Fibroblast of villous mesenchyme (primary cell): ENCODE data around the gene NUDT21. TPM values are rescaled to one million over a fixed set of nuclear protein-coding genes. Genes with fewer than 3 reads are reported as not detected.

Experiments used
- DNase-seq: peaks from one replicate; pipeline ENCODE4 v3.0.0-alpha.2; 2010; ENCODE audit warnings: low read depth
- H3K4me3 ChIP-seq: 2 replicates; pipeline ENCODE4 v1.5.1; 2011; ENCODE audit warnings: low read depth, mild to moderate bottlenecking, low read length
- total RNA-seq: library from RNA; depleted of rRNA; stranded (reverse); fragments of >200 nt; gene quantifications from 2 replicates; pipeline ENCODE4 v1.2.3, GENCODE V29; 2012
- TF ChIP-seq, protein P1 (sequence below): IDR thresholded peaks from 2 replicates; pipeline ENCODE4 v1.5.1; 2012; ENCODE audit warnings: low read depth, mild to moderate bottlenecking, low read length; ENCODE audit not compliant: insufficient read depth

Gene NUDT21
- total RNA-seq, 1 donor = 83.8 TPM

- no peak for DNase-seq
- TF ChIP-seq, protein P1, sequence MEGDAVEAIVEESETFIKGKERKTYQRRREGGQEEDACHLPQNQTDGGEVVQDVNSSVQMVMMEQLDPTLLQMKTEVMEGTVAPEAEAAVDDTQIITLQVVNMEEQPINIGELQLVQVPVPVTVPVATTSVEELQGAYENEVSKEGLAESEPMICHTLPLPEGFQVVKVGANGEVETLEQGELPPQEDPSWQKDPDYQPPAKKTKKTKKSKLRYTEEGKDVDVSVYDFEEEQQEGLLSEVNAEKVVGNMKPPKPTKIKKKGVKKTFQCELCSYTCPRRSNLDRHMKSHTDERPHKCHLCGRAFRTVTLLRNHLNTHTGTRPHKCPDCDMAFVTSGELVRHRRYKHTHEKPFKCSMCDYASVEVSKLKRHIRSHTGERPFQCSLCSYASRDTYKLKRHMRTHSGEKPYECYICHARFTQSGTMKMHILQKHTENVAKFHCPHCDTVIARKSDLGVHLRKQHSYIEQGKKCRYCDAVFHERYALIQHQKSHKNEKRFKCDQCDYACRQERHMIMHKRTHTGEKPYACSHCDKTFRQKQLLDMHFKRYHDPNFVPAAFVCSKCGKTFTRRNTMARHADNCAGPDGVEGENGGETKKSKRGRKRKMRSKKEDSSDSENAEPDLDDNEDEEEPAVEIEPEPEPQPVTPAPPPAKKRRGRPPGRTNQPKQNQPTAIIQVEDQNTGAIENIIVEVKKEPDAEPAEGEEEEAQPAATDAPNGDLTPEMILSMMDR = no peak
- H3K4me3 ChIP-seq = no peak overlapping the region
Observed at GRCh38 chr16:56482683-56483236, 31.6 kb upstream of the NUDT21 start.

DNA sequence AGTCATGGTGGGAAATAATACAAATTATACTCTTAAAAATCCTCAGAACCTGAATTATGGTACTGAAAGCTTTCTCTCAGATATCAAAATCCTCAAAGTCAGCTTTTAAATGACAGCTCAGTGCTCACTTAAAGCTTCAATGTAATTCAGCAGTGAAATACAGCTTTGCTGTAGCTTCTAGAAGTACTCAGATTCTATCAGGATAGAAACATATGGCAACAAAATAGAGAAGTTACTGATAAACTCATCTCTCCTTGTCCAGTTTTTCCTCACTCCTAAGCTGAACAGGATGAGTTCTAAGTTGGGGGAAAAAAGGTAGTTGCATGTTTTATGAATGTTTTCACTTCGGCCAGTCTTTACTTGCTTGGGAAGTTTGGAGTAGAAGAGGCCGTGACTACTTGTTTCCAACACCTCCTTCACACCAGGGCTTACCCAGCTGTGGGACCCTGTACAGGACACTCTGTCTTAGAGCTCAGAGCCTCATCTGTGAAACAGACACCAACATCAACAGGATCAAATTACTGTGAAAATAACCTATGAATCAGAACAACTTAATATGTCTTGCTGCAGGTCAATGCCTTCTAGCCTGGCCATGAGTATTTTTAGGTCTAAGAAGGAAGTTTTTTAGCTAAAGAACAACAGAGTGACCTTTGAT is 30.5 kb upstream of the NUDT21 start:
- DNase-seq = peak; percentile 52
- no peak overlapping the region for H3K4me3 ChIP-seq
- TF ChIP-seq, protein P1 = no peak

- DNase-seq = peak; percentile 62
- no peak overlapping the region for H3K4me3 ChIP-seq
- TF ChIP-seq, protein P1 = no peak
Observed at GRCh38 chr16:56480776-56481467, 29.8 kb upstream of the NUDT21 start.

- TF ChIP-seq, protein P1 = no peak
- no peak for DNase-seq
- H3K4me3 ChIP-seq = no peak overlapping the region
Observed at GRCh38 chr16:56479469-56479868, 28.3 kb upstream of the NUDT21 start.

DNA sequence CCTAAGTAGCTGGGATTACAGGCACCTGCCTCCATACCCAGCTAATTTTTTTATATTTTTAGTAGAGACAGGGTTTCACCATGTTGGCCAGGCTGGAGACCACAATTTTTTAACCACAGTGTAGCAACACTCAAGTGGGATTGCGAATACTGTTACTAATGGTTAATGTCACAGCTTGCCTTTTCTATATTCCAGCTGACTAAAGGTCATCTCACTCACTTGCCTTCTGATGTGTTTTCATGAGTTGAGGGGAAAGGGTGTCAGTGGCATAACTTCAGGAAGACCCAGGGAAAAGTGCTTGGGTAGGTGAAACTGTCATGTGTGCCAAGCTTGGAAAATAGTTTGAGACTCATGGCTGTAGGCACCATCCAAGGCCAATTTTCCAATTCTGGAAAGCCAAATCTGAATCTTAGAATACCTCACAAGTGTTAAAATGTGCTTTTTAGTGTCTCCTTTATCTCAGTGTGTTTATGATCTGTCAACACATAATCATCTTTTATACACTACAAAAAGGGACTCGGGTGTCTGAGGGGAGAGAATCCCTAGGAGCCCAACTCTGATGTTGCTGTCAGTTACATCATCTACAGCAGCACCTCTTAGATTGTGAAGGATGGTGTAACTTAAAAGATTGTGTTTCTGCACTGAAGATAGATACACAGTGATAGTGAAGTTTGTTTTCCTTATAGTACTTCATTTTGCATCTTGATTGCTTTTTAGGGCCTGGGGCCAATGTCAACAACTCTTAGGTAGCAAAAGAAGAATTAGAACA is 27.3 kb upstream of the NUDT21 start:
- TF ChIP-seq, protein P1 = no peak
- no peak overlapping the region for H3K4me3 ChIP-seq
- peak; percentile 42 for DNase-seq

- H3K4me3 ChIP-seq = no peak overlapping the region
- TF ChIP-seq, protein P1 = no peak
- peak; percentile 77 for DNase-seq
Observed at GRCh38 chr16:56477096-56477878, 26.2 kb upstream of the NUDT21 start.
